ENCODE measurements around the gene ZFC3H1.

- TF ChIP-seq CTCF (IDR thresholded peaks at IDR 0.05; ENCODE audit: insufficient read depth, low read length, poor library complexity, severe bottlenecking) (no peak), EZH2phosphoT487 (conservative IDR thresholded peaks at IDR 0.05; ENCODE audit: low read length) (no peak)
Observed at GRCh38 chr12:71656740-71657139, 6.9 kb downstream of the ZFC3H1 start.
